ENCODE results near the gene ZNF384.
"Not testable (repeated sequence)": the region's sequence is repeated elsewhere in the genome, so short reads cannot be mapped to it uniquely, and the experiment has no call there.

Gene ZNF384

GRCh38 chr12:6725350-6725749 is 36.2 kb upstream of the ZNF384 start:
- TF ChIP-seq CTCF (IDR thresholded peaks at IDR 0.05; ENCODE audit: low read depth, low read length, missing control alignments): no peak
- peak overlapping the region; percentile 84 for H3K4me3 ChIP-seq (replicated peaks; ENCODE audit: low read depth, low read length)
- DNase-seq (ENCODE audit: extremely low read depth, low read depth): no peak

DNA sequence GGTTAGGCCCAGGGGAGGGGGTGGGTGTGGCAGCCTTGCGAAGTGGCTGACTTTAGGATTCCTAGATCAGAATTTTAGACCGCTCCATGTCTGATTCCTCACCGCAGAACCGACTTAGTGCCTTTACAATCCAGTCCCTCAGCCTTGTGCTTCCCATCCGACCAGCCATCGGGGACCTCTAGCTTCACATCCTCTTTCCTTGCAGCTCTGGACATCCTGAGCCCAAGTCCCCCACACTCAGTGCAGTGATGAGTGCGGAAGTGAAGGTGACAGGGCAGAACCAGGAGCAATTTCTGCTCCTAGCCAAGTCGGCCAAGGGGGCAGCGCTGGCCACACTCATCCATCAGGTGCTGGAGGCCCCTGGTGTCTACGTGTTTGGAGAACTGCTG is 35.2 kb upstream of the ZNF384 start:
- DNase-seq (ENCODE audit: extremely low read depth, low read depth): no peak
- no peak for TF ChIP-seq CTCF (IDR thresholded peaks at IDR 0.05; ENCODE audit: low read depth, low read length, missing control alignments)
- peak overlapping the region; percentile 84 for H3K4me3 ChIP-seq (replicated peaks; ENCODE audit: low read depth, low read length)

GRCh38 chr12:6723607-6724408 is 34.6 kb upstream of the ZNF384 start, which contains the start of gene COPS7A:
Gene COPS7A, plus strand, starts transcription at chr12:6724046. Its CDS starts 611 bp downstream, at chr12:6724657.
- no peak for TF ChIP-seq CTCF (IDR thresholded peaks at IDR 0.05; ENCODE audit: low read depth, low read length, missing control alignments)
- peak; percentile 97 for DNase-seq (ENCODE audit: extremely low read depth, low read depth)
- peak within 1 kb of the TSS; percentile 84 for H3K4me3 ChIP-seq (replicated peaks; ENCODE audit: low read depth, low read length)

- no peak overlapping the region for H3K4me3 ChIP-seq (replicated peaks; ENCODE audit: low read depth, low read length)
- DNase-seq (ENCODE audit: extremely low read depth, low read depth): no peak
- no peak for TF ChIP-seq CTCF (IDR thresholded peaks at IDR 0.05; ENCODE audit: low read depth, low read length, missing control alignments)
These were observed 33.7 kb upstream of the ZNF384 start for GRCh38 chr12:6722863-6723262.

- no peak for DNase-seq (ENCODE audit: extremely low read depth, low read depth)
- TF ChIP-seq CTCF (IDR thresholded peaks at IDR 0.05; ENCODE audit: low read depth, low read length, missing control alignments): no peak
- no peak overlapping the region for H3K4me3 ChIP-seq (replicated peaks; ENCODE audit: low read depth, low read length)
These were observed 27.8 kb upstream of the ZNF384 start for GRCh38 chr12:6716874-6717437.

- not testable (repeated sequence) for DNase-seq (ENCODE audit: extremely low read depth, low read depth); H3K4me3 ChIP-seq (replicated peaks; ENCODE audit: low read depth, low read length)
These were observed 27.1 kb upstream of the ZNF384 start for GRCh38 chr12:6716031-6716873.

DNA sequence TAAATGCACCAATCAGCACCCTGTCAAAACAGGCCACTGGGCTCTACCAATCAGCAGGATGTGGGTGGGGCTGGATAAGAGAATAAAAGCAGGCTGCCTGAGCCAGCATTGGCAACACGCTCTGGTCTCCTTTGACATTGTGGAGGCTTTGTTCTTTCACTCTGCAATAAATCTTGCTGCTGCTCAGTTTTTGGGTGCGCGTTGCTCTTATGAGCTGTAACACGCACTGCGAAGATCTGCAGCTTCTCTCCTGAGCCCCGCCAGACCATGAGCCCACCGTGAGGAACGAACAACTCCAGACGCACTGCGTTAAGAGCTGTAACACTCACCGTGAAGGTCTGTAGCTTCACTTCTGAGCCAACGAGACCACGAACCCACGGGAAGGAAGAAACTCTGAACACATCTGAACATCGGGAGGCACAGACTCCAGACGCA is 19.8 kb upstream of the ZNF384 start:
- H3K4me3 ChIP-seq (replicated peaks; ENCODE audit: low read depth, low read length): no peak overlapping the region
- TF ChIP-seq CTCF (IDR thresholded peaks at IDR 0.05; ENCODE audit: low read depth, low read length, missing control alignments): no peak
- no peak for DNase-seq (ENCODE audit: extremely low read depth, low read depth)

- DNase-seq (ENCODE audit: extremely low read depth, low read depth); H3K4me3 ChIP-seq (replicated peaks; ENCODE audit: low read depth, low read length): not testable (repeated sequence)
These were observed 19.2 kb upstream of the ZNF384 start for GRCh38 chr12:6708351-6708750.

All from HFF-Myc (cell line).